ENCODE measurements around the gene GPX6.

GRCh38 chr6:28541996-28542395 is 26.4 kb upstream of the GPX6 start:
- no peak for TF ChIP-seq EZH2phosphoT487 (conservative IDR thresholded peaks at IDR 0.05; ENCODE audit: low read length)
- TF ChIP-seq CTCF (IDR thresholded peaks at IDR 0.05; ENCODE audit: insufficient read depth, low read length, poor library complexity, severe bottlenecking): no peak
